GM23248 (cell line): ENCODE data around the gene OR51E2.

Source experiments
- EZH2 ChIP-seq: fragments of 200-600 bp; sonication (generic); IDR thresholded peaks from 2 replicates; pipeline ENCODE4 v1.6.1; 2018; ENCODE audit warnings: antibody characterized with exemption, mild to moderate bottlenecking; ENCODE audit not compliant: insufficient read depth, poor library complexity, severe bottlenecking
- EZH2phosphoT487 ChIP-seq: fragments of 200-600 bp; sonication (generic); IDR thresholded peaks from 2 replicates; pipeline ENCODE4 v1.6.1; 2018; ENCODE audit warnings: antibody characterized with exemption, moderate library complexity, mild to moderate bottlenecking, low read depth; ENCODE audit not compliant: insufficient read depth

DNA sequence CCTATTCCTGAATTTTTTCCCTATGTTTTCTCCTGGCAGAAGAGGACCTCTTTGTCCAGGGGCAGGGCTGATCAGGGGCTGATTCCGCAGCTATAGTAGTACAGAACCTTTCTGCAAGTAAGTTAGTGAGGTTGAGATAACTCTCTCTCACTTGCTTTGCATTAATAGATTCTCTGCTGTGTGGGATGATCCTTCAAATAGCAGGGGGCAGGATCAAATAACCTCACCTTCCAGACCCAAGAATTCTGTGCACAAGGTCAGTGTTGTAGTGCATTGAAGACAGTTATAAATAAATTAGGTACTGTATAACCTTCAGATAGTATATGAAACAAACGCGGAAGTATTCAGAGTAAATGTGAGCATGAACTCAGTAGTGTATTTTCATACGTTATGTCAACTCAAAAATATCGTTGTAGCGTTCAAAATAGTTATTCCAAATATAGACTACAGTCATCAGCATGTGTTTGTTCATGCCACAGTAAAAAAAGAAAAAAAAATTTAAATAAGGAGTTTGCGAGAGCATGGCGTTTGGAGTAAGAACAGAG, 7.2 kb upstream of the OR51E2 start:
- TF ChIP-seq EZH2 (no peak), EZH2phosphoT487 (no peak)
